Kidney (tissue), 14 donors: ENCODE results near the gene NFIA. TPM values are rescaled to one million over a fixed set of nuclear protein-coding genes. Genes with fewer than 3 reads are reported as not detected.

Experiments
- DNase-seq, 5 donors: peaks; one replicate each; pipeline ENCODE4 v3.0.0-alpha.2; 2013 to 2020
- FAIRE-seq: peaks from 2 replicates; lab custom pipeline; 2012; peaks lifted over from hg19 to GRCh38; lab: Jason Lieb, UNC
- H3K27ac ChIP-seq, 2 donors: one replicate each; pipeline ENCODE4 v1.7.0; 2013; ENCODE audit warnings: low read depth in 2 of 2, low read length in 2 of 2, inconsistent platforms in 1 of 2
- H3K27me3 ChIP-seq: one replicate; pipeline ENCODE4 v1.7.1; 2013; ENCODE audit warnings: low read length, inconsistent platforms; ENCODE audit not compliant: control insufficient read depth, insufficient read depth
- H3K36me3 ChIP-seq, 3 donors: one replicate each; pipeline versions ENCODE4 v1.7.0 to v1.7.1; 2013; ENCODE audit warnings: low read length in 3 of 3, control low read depth in 1 of 3, inconsistent platforms in 1 of 3; ENCODE audit not compliant: insufficient read depth in 3 of 3, control insufficient read depth in 2 of 3
- H3K4me1 ChIP-seq, 3 donors: one replicate each; pipeline versions ENCODE4 v1.7.0 to v1.7.1; 2013; ENCODE audit warnings: low read length in 3 of 3, inconsistent platforms in 1 of 3, low read depth in 1 of 3; ENCODE audit not compliant: control insufficient read depth in 2 of 3, insufficient read depth in 2 of 3
- H3K4me3 ChIP-seq, 3 donors: one replicate each; pipeline versions ENCODE4 v1.7.0 to v1.8.1; 2013; ENCODE audit warnings: low read length in 3 of 3, control low read depth in 1 of 3, inconsistent platforms in 1 of 3
- H3K9ac ChIP-seq, 3 donors: one replicate each; pipeline versions ENCODE4 v1.7.0 to v1.7.1; 2013; ENCODE audit warnings: low read length in 3 of 3, control low read depth in 1 of 3, inconsistent platforms in 1 of 3
- H3K9me3 ChIP-seq, 3 donors: one replicate each; pipeline versions ENCODE4 v1.7.0 to v1.7.1; 2013; ENCODE audit warnings: low read length in 3 of 3, control low read depth in 1 of 3, inconsistent platforms in 1 of 3; ENCODE audit not compliant: control insufficient read depth in 2 of 3, insufficient read depth in 1 of 3
- intact Hi-C: fragments of 100-400 bp; cut with DNase I; formaldehyde crosslinking; loops from one replicate; pipeline ENCODE4 v1.11.1; 2022
- polyA plus RNA-seq: library from polyadenylated mRNA; stranded (reverse); fragments of 350-450 nt; fragmentation: Illumina TruSeq; extraction: RNeasy Lipid Tissue Mini Kit (QIAGEN cat#74804); gene quantifications from one replicate; pipeline ENCODE4 v1.2.3, GENCODE V29; 2014; ENCODE audit warnings: low read depth, low replicate concordance; ENCODE audit not compliant: insufficient read depth
- total RNA-seq: library from RNA; stranded (reverse); fragmentation: NEBNext Ultra II Directional; extraction: Animal tissue kit (Norgen Biotek cat#: 25700); gene quantifications from one replicate; pipeline ENCODE4 v1.2.1, GENCODE V29; 2021
- TF ChIP-seq, protein P1 (sequence below): IDR thresholded peaks from 3 replicates; pipeline ENCODE4 v1.5.1; 2012; ENCODE audit warnings: mild to moderate bottlenecking, moderate library complexity, borderline replicate concordance; ENCODE audit not compliant: insufficient read depth; ENCODE audit errors: extremely low read depth
- donor health status: control.
- donor health status: control.
- donor health status: control.
- donor health status: control.
- donor health status: control.
- donor health status: DM: yes; HTN: yes; CAD: no.
- donor health status: Normal renal cell carcinoma (clear cell type).

Gene NFIA
- total and polyA plus RNA-seq, 2 donors from 2014 or later = 4.8 to 87.5 TPM

DNA sequence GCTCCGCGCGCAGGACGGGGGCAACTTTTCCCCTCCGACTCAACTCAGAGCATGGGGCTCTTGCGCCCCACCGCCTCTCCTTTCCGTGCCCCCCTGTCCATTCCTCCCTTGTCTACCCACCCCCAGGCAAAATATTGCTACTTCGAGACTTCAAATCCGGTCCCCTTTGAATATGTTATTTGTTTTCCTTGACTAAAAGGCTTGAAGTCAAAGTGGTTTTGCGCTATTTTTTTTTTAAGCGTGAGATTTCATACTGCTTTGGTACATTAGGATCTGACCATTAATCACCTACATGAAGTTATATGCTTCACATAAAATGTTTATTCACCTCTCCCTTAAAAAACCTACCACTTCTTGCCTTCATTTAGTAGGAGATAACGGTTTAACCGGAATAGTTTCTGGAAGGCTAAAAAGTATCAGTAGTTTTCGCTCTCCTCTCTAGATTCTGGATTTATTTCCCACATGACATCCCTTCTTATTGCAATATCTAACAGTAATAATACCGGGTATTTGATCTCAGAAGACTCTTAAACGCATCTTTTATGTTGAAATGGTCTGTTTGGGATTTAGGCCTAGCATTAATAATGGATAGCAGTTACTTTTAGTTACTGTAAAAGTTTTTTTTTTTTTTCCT lies 1.6 kb downstream of the NFIA start:
- H3K4me1 ChIP-seq = peaks cover 0 to 21% (median 10%) of the 10 kb centered on the region in 3 donors
- peaks cover 0 to 5% (median 4%) of the 10 kb centered on the region in 3 donors for H3K36me3 ChIP-seq
- H3K9me3 ChIP-seq = no peaks in the 10 kb centered on the region
- intact Hi-C loops = no loop called here
- peak overlapping the region; percentile 40 to 82 (median 72) for H3K4me3 ChIP-seq
- peak in 3 of 5 donors; percentile 31 to 53 (median 50) for DNase-seq
- TF ChIP-seq, protein P1, sequence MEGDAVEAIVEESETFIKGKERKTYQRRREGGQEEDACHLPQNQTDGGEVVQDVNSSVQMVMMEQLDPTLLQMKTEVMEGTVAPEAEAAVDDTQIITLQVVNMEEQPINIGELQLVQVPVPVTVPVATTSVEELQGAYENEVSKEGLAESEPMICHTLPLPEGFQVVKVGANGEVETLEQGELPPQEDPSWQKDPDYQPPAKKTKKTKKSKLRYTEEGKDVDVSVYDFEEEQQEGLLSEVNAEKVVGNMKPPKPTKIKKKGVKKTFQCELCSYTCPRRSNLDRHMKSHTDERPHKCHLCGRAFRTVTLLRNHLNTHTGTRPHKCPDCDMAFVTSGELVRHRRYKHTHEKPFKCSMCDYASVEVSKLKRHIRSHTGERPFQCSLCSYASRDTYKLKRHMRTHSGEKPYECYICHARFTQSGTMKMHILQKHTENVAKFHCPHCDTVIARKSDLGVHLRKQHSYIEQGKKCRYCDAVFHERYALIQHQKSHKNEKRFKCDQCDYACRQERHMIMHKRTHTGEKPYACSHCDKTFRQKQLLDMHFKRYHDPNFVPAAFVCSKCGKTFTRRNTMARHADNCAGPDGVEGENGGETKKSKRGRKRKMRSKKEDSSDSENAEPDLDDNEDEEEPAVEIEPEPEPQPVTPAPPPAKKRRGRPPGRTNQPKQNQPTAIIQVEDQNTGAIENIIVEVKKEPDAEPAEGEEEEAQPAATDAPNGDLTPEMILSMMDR = no peak
- peak overlapping the region; percentile 79 to 88 for H3K27ac ChIP-seq
- H3K27me3 ChIP-seq = no peaks in the 10 kb centered on the region
- no peak for FAIRE-seq
- H3K9ac ChIP-seq = peak overlapping the region; percentile 21 to 82 (median 49)

DNA sequence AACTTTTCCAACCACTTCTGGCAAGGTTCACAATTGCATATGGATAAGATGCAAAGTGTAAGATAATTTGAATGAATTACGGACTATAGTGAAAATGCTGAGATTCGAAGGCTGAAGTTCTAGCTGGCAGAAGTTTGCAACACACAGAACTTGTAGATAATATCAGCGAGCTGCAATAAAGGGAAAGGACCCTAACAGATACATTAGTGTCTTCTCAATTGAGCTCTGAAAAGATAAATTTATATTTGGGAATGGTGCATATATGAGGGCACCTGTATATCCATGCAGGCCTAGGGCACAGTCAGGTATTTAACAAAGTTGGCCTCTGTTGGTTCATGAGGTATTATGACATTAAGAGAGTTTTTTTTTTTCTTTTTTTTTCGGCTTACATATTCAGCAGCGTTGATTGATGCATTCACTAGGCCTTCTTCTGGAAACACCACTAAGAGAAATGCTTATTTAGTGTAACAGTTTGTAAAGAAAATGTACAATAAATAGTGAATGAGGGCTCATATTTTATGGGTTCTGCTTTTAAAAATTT lies 2.2 kb downstream of the NFIA start:
- Histone ChIP-seq H3K27me3 (no peaks in the 10 kb centered on the region), H3K36me3 (peaks cover 0 to 5% (median 4%) of the 10 kb centered on the region in 3 donors), H3K9ac (peak overlapping the region; percentile 21 to 82 (median 49)), H3K27ac (peak overlapping the region; percentile 79 to 88), H3K9me3 (no peaks in the 10 kb centered on the region), H3K4me1 (peaks cover 0 to 15% (median 7%) of the 10 kb centered on the region in 3 donors), H3K4me3 (peak overlapping the region; percentile 40 to 82 (median 72))
- TF ChIP-seq, protein P1 = no peak
- DNase-seq (peak in 1 of 5 donors; percentile 27), FAIRE-seq (no peak)
- intact Hi-C loops = no loop called here

- intact Hi-C loops = no loop called here
- Histone ChIP-seq H3K4me3 (peak overlapping the region in 1 of 3 donors; percentile 82), H3K9me3 (no peaks in the 10 kb centered on the region), H3K36me3 (peaks cover 0 to 5% (median 4%) of the 10 kb centered on the region in 3 donors), H3K27ac (peak overlapping the region in 1 of 2 donors; percentile 34), H3K4me1 (peaks cover 0 to 9% (median 5%) of the 10 kb centered on the region in 3 donors), H3K27me3 (no peaks in the 10 kb centered on the region), H3K9ac (no peak overlapping the region)
- TF ChIP-seq, protein P1 = no peak
- FAIRE-seq = peak; percentile 55
- DNase-seq = no peak
Observed at GRCh38 chr1:61085206-61085982, 3.0 kb downstream of the NFIA start.
